Measurements from ENCODE around the gene NRAS. TPM values are rescaled to one million over a fixed set of nuclear protein-coding genes. Genes with fewer than 3 reads are reported as not detected.

Gene NRAS
- total and polyA plus RNA-seq, 2 donors (not counting 1 experiment from before 2014, with no cell fraction given), result 31.0 to 62.3 TPM

DNA sequence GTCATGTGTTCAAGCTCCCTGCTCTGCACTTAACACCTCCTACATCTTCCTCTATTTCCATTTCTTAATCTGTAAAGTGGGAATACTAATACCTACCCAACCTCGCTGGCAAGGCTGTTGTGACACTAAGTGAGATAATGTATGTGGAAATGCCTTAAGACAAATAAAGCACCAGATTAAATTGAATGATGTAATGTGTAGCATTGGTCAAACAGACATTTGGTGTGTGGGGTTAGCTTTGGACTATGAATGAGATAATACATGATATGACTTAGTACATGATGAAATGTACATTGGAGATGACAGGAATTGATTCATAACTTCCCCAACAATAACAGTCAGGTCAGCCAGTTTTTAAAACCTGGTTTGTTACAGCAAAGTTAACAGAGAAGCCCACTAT is 26.4 kb downstream of the NRAS start:
- Histone ChIP-seq H3K27me3 (ENCODE audit: control insufficient read depth, insufficient read depth, low read length) (peaks cover 9% of the 10 kb centered on the region), H2AFZ (ENCODE audit: low read length) (no peak overlapping the region), H3K36me3 (ENCODE audit: control insufficient read depth, insufficient read depth, low read length) (no peaks in the 10 kb centered on the region), H3K4me2 (ENCODE audit: extremely low read depth, insufficient read depth, low read length) (no peak overlapping the region), H3K4me1 (ENCODE audit: control insufficient read depth, extremely low read depth, insufficient read depth, low read length) (no peaks in the 10 kb centered on the region), H3K4me3 (replicated peaks in 1 of 4; ENCODE audit: control extremely low read depth in 1 of 4, insufficient read depth in 1 of 4, low read depth in 3 of 4, low read length in 4 of 4) (no peak overlapping the region), H3K27ac (ENCODE audit: insufficient read depth, low read length) (no peak overlapping the region), H3K79me2 (ENCODE audit: control insufficient read depth, insufficient read depth, low read length) (no peaks in the 10 kb centered on the region), H3K9ac (ENCODE audit: insufficient read depth, low read length) (no peak overlapping the region), H4K20me1 (ENCODE audit: control insufficient read depth, extremely low read depth, insufficient read depth, low read length) (no peaks in the 10 kb centered on the region), H3K9me3 (ENCODE audit: control insufficient read depth, insufficient read depth, low read depth, low read length) (no peaks in the 10 kb centered on the region)
- TF ChIP-seq EZH2 (IDR thresholded peaks at IDR 0.05; ENCODE audit: low read length, missing control alignments), result no peak
- DNase-seq (ENCODE audit: low read depth in 2 of 2), result no peak

DNA sequence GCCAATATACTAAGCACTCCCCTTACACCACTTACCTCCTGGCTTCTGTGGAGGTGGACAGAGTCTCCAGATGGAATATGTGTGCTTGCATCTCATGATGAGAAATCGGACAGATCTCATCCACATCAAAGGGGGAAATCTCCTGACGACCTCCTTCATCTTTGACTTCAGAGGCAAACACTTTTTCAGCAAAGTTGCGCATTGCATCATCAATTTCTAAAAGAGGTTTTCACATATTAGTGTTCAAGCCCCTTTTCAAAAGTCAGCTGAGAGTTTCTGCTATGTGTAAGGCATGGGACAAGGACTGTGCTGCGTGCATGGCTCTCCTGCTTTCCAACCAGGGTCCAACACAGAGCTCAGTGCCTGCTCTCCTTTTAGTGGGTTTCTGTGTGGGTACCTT is 28.0 kb downstream of the NRAS start:
- Histone ChIP-seq H4K20me1 (ENCODE audit: control insufficient read depth, extremely low read depth, insufficient read depth, low read length) (no peaks in the 10 kb centered on the region), H3K27ac (ENCODE audit: insufficient read depth, low read length) (no peak overlapping the region), H3K79me2 (ENCODE audit: control insufficient read depth, insufficient read depth, low read length) (no peaks in the 10 kb centered on the region), H3K4me2 (ENCODE audit: extremely low read depth, insufficient read depth, low read length) (no peak overlapping the region), H3K36me3 (ENCODE audit: control insufficient read depth, insufficient read depth, low read length) (no peaks in the 10 kb centered on the region), H3K9ac (ENCODE audit: insufficient read depth, low read length) (no peak overlapping the region), H2AFZ (ENCODE audit: low read length) (no peak overlapping the region), H3K27me3 (ENCODE audit: control insufficient read depth, insufficient read depth, low read length) (peaks cover 9% of the 10 kb centered on the region), H3K9me3 (ENCODE audit: control insufficient read depth, insufficient read depth, low read depth, low read length) (no peaks in the 10 kb centered on the region), H3K4me3 (replicated peaks in 1 of 4; ENCODE audit: control extremely low read depth in 1 of 4, insufficient read depth in 1 of 4, low read depth in 3 of 4, low read length in 4 of 4) (no peak overlapping the region), H3K4me1 (ENCODE audit: control insufficient read depth, extremely low read depth, insufficient read depth, low read length) (no peaks in the 10 kb centered on the region)
- no peak for TF ChIP-seq EZH2 (IDR thresholded peaks at IDR 0.05; ENCODE audit: low read length, missing control alignments)
- TF ChIP-seq, protein P1, sequence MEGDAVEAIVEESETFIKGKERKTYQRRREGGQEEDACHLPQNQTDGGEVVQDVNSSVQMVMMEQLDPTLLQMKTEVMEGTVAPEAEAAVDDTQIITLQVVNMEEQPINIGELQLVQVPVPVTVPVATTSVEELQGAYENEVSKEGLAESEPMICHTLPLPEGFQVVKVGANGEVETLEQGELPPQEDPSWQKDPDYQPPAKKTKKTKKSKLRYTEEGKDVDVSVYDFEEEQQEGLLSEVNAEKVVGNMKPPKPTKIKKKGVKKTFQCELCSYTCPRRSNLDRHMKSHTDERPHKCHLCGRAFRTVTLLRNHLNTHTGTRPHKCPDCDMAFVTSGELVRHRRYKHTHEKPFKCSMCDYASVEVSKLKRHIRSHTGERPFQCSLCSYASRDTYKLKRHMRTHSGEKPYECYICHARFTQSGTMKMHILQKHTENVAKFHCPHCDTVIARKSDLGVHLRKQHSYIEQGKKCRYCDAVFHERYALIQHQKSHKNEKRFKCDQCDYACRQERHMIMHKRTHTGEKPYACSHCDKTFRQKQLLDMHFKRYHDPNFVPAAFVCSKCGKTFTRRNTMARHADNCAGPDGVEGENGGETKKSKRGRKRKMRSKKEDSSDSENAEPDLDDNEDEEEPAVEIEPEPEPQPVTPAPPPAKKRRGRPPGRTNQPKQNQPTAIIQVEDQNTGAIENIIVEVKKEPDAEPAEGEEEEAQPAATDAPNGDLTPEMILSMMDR (conservative IDR thresholded peaks at IDR 0.05 in 1 of 2, IDR thresholded peaks at IDR 0.05 in 1 of 2; ENCODE audit: low read depth in 1 of 2, low read length in 2 of 2), result no peak
- DNase-seq (ENCODE audit: low read depth in 2 of 2), result no peak

DNA sequence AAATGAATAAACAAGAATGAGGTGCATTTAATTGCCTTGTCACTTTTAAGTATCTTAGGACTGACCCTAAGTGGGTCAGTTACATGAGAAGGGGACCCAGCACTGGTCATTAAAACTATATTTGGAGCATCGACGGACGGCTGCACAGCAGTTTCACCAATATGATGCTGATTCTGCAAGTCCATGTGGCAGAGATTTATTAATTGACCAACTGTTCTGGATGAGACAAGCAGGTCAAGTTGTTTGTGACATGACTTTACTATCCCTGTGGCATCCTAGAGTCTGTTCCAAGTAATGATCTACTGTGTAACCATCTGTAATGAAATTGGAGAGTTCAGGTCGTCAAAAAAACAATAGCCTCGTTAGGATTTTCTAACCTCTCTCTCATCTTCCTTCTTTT is 30.7 kb downstream of the NRAS start:
- no peak overlapping the region for H2AFZ ChIP-seq (ENCODE audit: low read length)
- H3K36me3 ChIP-seq (ENCODE audit: control insufficient read depth, insufficient read depth, low read length), result no peaks in the 10 kb centered on the region
- no peaks in the 10 kb centered on the region for H4K20me1 ChIP-seq (ENCODE audit: control insufficient read depth, extremely low read depth, insufficient read depth, low read length)
- H3K4me2 ChIP-seq (ENCODE audit: extremely low read depth, insufficient read depth, low read length), result no peak overlapping the region
- DNase-seq (ENCODE audit: low read depth in 2 of 2), result no peak
- no peak overlapping the region for H3K9ac ChIP-seq (ENCODE audit: insufficient read depth, low read length)
- H3K4me3 ChIP-seq (replicated peaks in 1 of 4; ENCODE audit: control extremely low read depth in 1 of 4, insufficient read depth in 1 of 4, low read depth in 3 of 4, low read length in 4 of 4), result no peak overlapping the region
- H3K27ac ChIP-seq (ENCODE audit: insufficient read depth, low read length), result no peak overlapping the region
- H3K79me2 ChIP-seq (ENCODE audit: control insufficient read depth, insufficient read depth, low read length), result no peaks in the 10 kb centered on the region
- peaks cover 9% of the 10 kb centered on the region for H3K27me3 ChIP-seq (ENCODE audit: control insufficient read depth, insufficient read depth, low read length)
- TF ChIP-seq EZH2 (IDR thresholded peaks at IDR 0.05; ENCODE audit: low read length, missing control alignments), result no peak
- TF ChIP-seq, protein P1 (conservative IDR thresholded peaks at IDR 0.05 in 1 of 2, IDR thresholded peaks at IDR 0.05 in 1 of 2; ENCODE audit: low read depth in 1 of 2, low read length in 2 of 2), result no peak
- no peaks in the 10 kb centered on the region for H3K4me1 ChIP-seq (ENCODE audit: control insufficient read depth, extremely low read depth, insufficient read depth, low read length)
- no peaks in the 10 kb centered on the region for H3K9me3 ChIP-seq (ENCODE audit: control insufficient read depth, insufficient read depth, low read depth, low read length)
